SIG-M5 (cell line): ENCODE results near the gene FGG.
"Not testable (repeated sequence)": the region's sequence is repeated elsewhere in the genome, so short reads cannot be mapped to it uniquely, and the experiment has no call there.

Experiments
- DNase-seq: peaks from one replicate; lab custom pipeline; 2025; lab: John Stamatoyannopoulos, UW

FGG gene

GRCh38 chr4:154610582-154610981 is 1.9 kb downstream of the FGG start:
- DNase-seq: no peak

- no peak for DNase-seq
Measured at GRCh38 chr4:154609532-154609931, 2.9 kb downstream of the FGG start.

- DNase-seq: no peak
Measured at GRCh38 chr4:154608361-154609252, 3.8 kb downstream of the FGG start.

GRCh38 chr4:154606728-154607723 is 5.4 kb downstream of the FGG start:
- no peak for DNase-seq

GRCh38 chr4:154604696-154605200 is 7.7 kb downstream of the FGG start:
- DNase-seq: no peak

- no peak for DNase-seq
Measured at GRCh38 chr4:154603033-154603943, 9.2 kb downstream of the FGG start.

- no peak for DNase-seq
Measured at GRCh38 chr4:154602404-154603020, 9.9 kb downstream of the FGG start.

GRCh38 chr4:154597798-154598774 is 14.4 kb downstream of the FGG start:
- DNase-seq: no peak

- DNase-seq: not testable (repeated sequence)
Measured at GRCh38 chr4:154597281-154597680, 15.2 kb downstream of the FGG start.

- DNase-seq: no peak
Measured at GRCh38 chr4:154595807-154596206, 16.6 kb downstream of the FGG start.

- not testable (repeated sequence) for DNase-seq
Measured at GRCh38 chr4:154594343-154594742, 18.1 kb downstream of the FGG start.

- DNase-seq: no peak
Measured at GRCh38 chr4:154593868-154594267, 18.6 kb downstream of the FGG start.

- no peak for DNase-seq
Measured at GRCh38 chr4:154591890-154592289, 20.6 kb downstream of the FGG start.

GRCh38 chr4:154590329-154591006 is 22.0 kb downstream of the FGG start, which contains the start of gene FGA:
Gene FGA, minus strand, starts transcription at chr4:154590742. Its CDS starts 55 bp downstream, at chr4:154590687.
- no peak for DNase-seq

GRCh38 chr4:154589296-154590197 is 22.9 kb downstream of the FGG start:
- DNase-seq: no peak

GRCh38 chr4:154588198-154588597 is 24.3 kb downstream of the FGG start:
- no peak for DNase-seq

GRCh38 chr4:154586296-154587033 is 26.0 kb downstream of the FGG start:
- DNase-seq: no peak
